Peyer's patch (tissue), 4 donors: ENCODE results near the gene MYO18B.

ENCODE experiments used
- CTCF ChIP-seq, 6 experiments: fragments of 450-650 bp in 4 of 6; fragments of 200-600 bp in 2 of 6; sonication (generic) in 1 of 6; IDR thresholded peaks; one replicate each; pipeline ENCODE4 v1.5.1; 2017 to 2019; ENCODE audit warnings: antibody characterized with exemption in 6 of 6, mild to moderate bottlenecking in 3 of 6, moderate library complexity in 1 of 6
- POLR2A ChIP-seq, 2 donors: fragments of 450-650 bp; IDR thresholded peaks; one replicate each; pipeline ENCODE4 v1.5.1; 2017; ENCODE audit warnings: antibody characterized with exemption in 2 of 2, mild to moderate bottlenecking in 2 of 2, moderate library complexity in 2 of 2

- TF ChIP-seq CTCF (IDR thresholded peaks at IDR 0.05) (no peak), POLR2A (IDR thresholded peaks at IDR 0.05) (no peak)
Observed at GRCh38 chr22:25880524-25880923, 138.5 kb downstream of the MYO18B start.
